B cell (primary cell): ENCODE measurements around the gene PON3. TPM values are rescaled to one million over a fixed set of nuclear protein-coding genes. Genes with fewer than 3 reads are reported as not detected.

Experiments used
- ATAC-seq: fragments of 200-7000 bp; cut with Tn5 transposase; one replicate; pipeline ENCODE4 v1.10.0; 2021; ENCODE audit warnings: low read depth, mild to moderate bottlenecking, moderate number of reproducible peaks, moderate library complexity
- CTCF ChIA-PET: fragments of 350-600 bp; sonication (Branson Sonifier 250); formaldehyde crosslinking; loops from one replicate; lab custom pipeline; 2021; ENCODE audit warnings: antibody characterized with exemption, inconsistent platforms; lab: Charles Lee
- POLR2A ChIA-PET: fragments of 350-600 bp; sonication (Branson Sonifier 250); formaldehyde crosslinking; loops from one replicate; lab custom pipeline; 2021; ENCODE audit warnings: antibody characterized with exemption; lab: Charles Lee
- DNase-seq: peaks from one replicate; pipeline ENCODE4 v3.0.0; 2013
- H2AFZ ChIP-seq: 2 replicates; pipeline ENCODE4 v1.6.1; 2012; ENCODE audit warnings: mild to moderate bottlenecking, low read depth, low read length; ENCODE audit not compliant: insufficient read depth, poor library complexity, severe bottlenecking
- H3K27ac ChIP-seq, 2 donors: 1 replicate in 1 of 2; 2 replicates in 1 of 2; pipeline ENCODE4 v1.5.1; 2012 to 2013; ENCODE audit warnings: low read length in 2 of 2, mild to moderate bottlenecking in 2 of 2, moderate library complexity in 1 of 2
- H3K27me3 ChIP-seq, 4 experiments: fragments of 200-600 bp in 1 of 4; sonication (generic) in 1 of 4; replicated peaks in 1 of 4; 1 replicate in 2 of 4; 2 replicates in 2 of 4; pipeline versions ENCODE4 v1.6.1 to v1.7.0; 2013 to 2016; ENCODE audit warnings: low read length in 3 of 4, mild to moderate bottlenecking in 2 of 4, mixed read lengths in 1 of 4, moderate library complexity in 1 of 4; ENCODE audit not compliant: insufficient read depth in 4 of 4, control insufficient read depth in 3 of 4; ENCODE audit errors: control extremely low read depth in 1 of 4
- H3K36me3 ChIP-seq, 2 experiments: replicated peaks in 1 of 2; 1 replicate in 1 of 2; 2 replicates in 1 of 2; pipeline versions ENCODE4 v1.6.1 to v1.7.1; 2013; ENCODE audit warnings: low read length in 1 of 2; ENCODE audit not compliant: insufficient read depth in 2 of 2, control insufficient read depth in 1 of 2; ENCODE audit errors: control extremely low read depth in 1 of 2, extremely low read depth in 1 of 2
- H3K4me1 ChIP-seq, 2 donors: fragments of 200-600 bp in 1 of 2; sonication (generic) in 1 of 2; 1 replicate in 1 of 2; 2 replicates in 1 of 2; pipeline versions ENCODE4 v1.5.1 to v1.6.1; 2013 to 2017; ENCODE audit warnings: low read length in 2 of 2; ENCODE audit not compliant: control insufficient read depth in 2 of 2, insufficient read depth in 2 of 2
- H3K4me2 ChIP-seq: replicated peaks from 2 replicates; pipeline ENCODE3; 2012; ENCODE audit warnings: mild to moderate bottlenecking, low read depth, low read length; ENCODE audit not compliant: poor library complexity, severe bottlenecking
- H3K4me3 ChIP-seq, 5 experiments: fragments of 200-600 bp in 1 of 5; sonication (generic) in 1 of 5; 1 replicate in 3 of 5; 2 replicates in 2 of 5; pipeline versions ENCODE4 v1.5.1 to v1.7.0; 2011 to 2016; ENCODE audit warnings: low read length in 4 of 5, mild to moderate bottlenecking in 4 of 5, low read depth in 2 of 5, control low read depth in 1 of 5, moderate library complexity in 1 of 5; ENCODE audit not compliant: insufficient read depth in 1 of 5; ENCODE audit errors: control extremely low read depth in 1 of 5, extremely low read depth in 1 of 5
- H3K79me2 ChIP-seq: fragments of 200-600 bp; sonication (generic); one replicate; pipeline ENCODE4 v1.6.0; 2016; ENCODE audit warnings: low read length; ENCODE audit not compliant: control insufficient read depth, insufficient read depth
- H3K9ac ChIP-seq: fragments of 200-600 bp; sonication (generic); 2 replicates; pipeline ENCODE4 v1.6.1; 2017; ENCODE audit warnings: mild to moderate bottlenecking, low read length, moderate library complexity
- H3K9me3 ChIP-seq, 3 donors: one replicate each; pipeline versions ENCODE4 v1.6.1 to v1.7.1; 2013; ENCODE audit warnings: low read length in 2 of 3; ENCODE audit not compliant: control insufficient read depth in 2 of 3, insufficient read depth in 1 of 3; ENCODE audit errors: control extremely low read depth in 1 of 3
- H4K20me1 ChIP-seq: 2 replicates; pipeline ENCODE4 v1.6.0; 2012; ENCODE audit warnings: mild to moderate bottlenecking, low read length; ENCODE audit not compliant: insufficient read depth, control insufficient read depth, poor library complexity, severe bottlenecking
- H3K27ac Mint-ChIP-seq: one replicate; pipeline ENCODE4 v1.8.0; 2021; ENCODE audit warnings: mixed read lengths
- H3K27me3 Mint-ChIP-seq: one replicate; pipeline ENCODE4 v1.8.0; 2021; ENCODE audit warnings: mixed read lengths
- H3K4me1 Mint-ChIP-seq: one replicate; pipeline ENCODE4 v1.8.0; 2021; ENCODE audit warnings: mixed read lengths
- H3K4me3 Mint-ChIP-seq: one replicate; pipeline ENCODE4 v1.8.0; 2021; ENCODE audit warnings: mixed read lengths
- H3K9me3 Mint-ChIP-seq: one replicate; pipeline ENCODE4 v1.8.0; 2022; ENCODE audit warnings: mixed read lengths; ENCODE audit not compliant: insufficient read depth
- EZH2 ChIP-seq: IDR thresholded peaks from 2 replicates; pipeline ENCODE4 v1.6.1; 2012; ENCODE audit warnings: borderline replicate concordance, low read depth, mild to moderate bottlenecking, moderate library complexity, low read length; ENCODE audit not compliant: insufficient read depth, poor library complexity, severe bottlenecking
- WGBS: methylation state at CpG from one replicate; pipeline ENCODE4 v1.1.5; 2013; ENCODE audit warnings: missing lambda C conversion rate; ENCODE audit not compliant: insufficient coverage; 5-methylcytosine and 5-hydroxymethylcytosine counted together
- intact Hi-C: fragments of 100-400 bp; cut with micrococcal nuclease; formaldehyde crosslinking; loops from one replicate; pipeline ENCODE4 v1.10.0; 2022
- polyA plus RNA-seq: library from polyadenylated mRNA; depleted of rRNA; stranded (reverse); fragments of >200 nt; gene quantifications from 2 replicates; pipeline ENCODE4 v1.2.3, GENCODE V29; 2012
- total RNA-seq, 2 donors: library from RNA; stranded (reverse); fragments of 120-200 nt in 1 of 2; gene quantifications; 1 replicate in 1 of 2; 2 replicates in 1 of 2; pipeline versions ENCODE4 v1.2.3 to v1.2.4, GENCODE V29; 2013 to 2022
- TF ChIP-seq, protein P1 (sequence below): fragments of 200-600 bp; IDR thresholded peaks from one replicate; pipeline ENCODE4 v1.8.0; 2022; ENCODE audit warnings: antibody characterized with exemption, mild to moderate bottlenecking

The PON3 gene
- total and polyA plus RNA-seq, 2 donors (not counting 1 experiment from before 2014, with no cell fraction given): not detected

DNA sequence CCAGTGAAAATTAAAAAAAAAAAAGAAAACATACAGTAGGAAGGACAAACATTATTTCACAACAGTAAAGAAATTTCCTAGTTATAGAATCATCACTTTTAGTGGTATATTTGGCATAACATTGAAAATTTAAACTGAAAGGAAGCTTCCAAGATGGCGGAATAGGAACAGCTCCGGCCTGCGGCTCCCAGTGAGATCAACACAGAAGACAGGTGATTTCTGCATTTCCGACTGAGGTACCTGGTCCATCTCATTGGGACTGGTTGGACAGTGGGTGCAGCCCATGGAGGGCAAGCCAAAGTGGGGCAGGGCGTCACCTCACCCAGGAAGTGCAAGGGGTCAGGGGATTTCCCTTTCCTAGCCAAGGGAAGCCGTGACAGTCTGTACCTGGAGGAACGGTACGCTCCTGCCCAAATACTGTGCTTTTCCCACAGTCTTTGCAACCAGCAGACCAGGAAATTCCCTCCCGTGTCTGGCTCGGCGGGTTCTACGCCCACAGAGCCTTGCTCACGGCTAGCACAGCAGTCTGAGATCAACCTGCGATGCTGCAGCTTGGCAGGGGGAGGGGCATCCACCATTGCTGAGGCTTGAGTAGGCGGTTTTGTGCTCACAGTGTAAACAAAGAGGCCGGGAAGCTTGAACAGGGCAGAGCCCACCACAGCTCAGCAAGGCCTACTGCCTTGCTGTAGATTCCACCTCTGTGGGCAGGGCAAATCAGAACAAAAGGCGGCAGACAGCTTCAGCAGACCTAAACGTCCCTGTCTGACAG, 19.4 kb downstream of the PON3 start:
- no peak overlapping the region for H3K27ac ChIP-seq
- Mint-ChIP-seq H3K27ac (no peak overlapping the region), H3K27me3 (peaks cover 16% of the 10 kb centered on the region), H3K4me1 (no peaks in the 10 kb centered on the region), H3K9me3 (peaks cover 3% of the 10 kb centered on the region), H3K4me3 (no peak overlapping the region)
- H3K79me2 ChIP-seq: no peaks in the 10 kb centered on the region
- H3K27me3 ChIP-seq: peaks cover 0 to 4% (median 1%) of the 10 kb centered on the region in 4 experiments
- ATAC-seq (no peak), DNase-seq (no peak)
- H2AFZ ChIP-seq: no peak overlapping the region
- intact Hi-C loops: no loop called here
- H3K4me2 ChIP-seq: no peak overlapping the region
- no peaks in the 10 kb centered on the region for H4K20me1 ChIP-seq
- no peak overlapping the region for H3K9ac ChIP-seq
- H3K36me3 ChIP-seq: no peaks in the 10 kb centered on the region
- ChIA-PET POLR2A (no interaction called here), CTCF (no interaction called here)
- H3K4me1 ChIP-seq: no peaks in the 10 kb centered on the region
- TF ChIP-seq, protein P1, sequence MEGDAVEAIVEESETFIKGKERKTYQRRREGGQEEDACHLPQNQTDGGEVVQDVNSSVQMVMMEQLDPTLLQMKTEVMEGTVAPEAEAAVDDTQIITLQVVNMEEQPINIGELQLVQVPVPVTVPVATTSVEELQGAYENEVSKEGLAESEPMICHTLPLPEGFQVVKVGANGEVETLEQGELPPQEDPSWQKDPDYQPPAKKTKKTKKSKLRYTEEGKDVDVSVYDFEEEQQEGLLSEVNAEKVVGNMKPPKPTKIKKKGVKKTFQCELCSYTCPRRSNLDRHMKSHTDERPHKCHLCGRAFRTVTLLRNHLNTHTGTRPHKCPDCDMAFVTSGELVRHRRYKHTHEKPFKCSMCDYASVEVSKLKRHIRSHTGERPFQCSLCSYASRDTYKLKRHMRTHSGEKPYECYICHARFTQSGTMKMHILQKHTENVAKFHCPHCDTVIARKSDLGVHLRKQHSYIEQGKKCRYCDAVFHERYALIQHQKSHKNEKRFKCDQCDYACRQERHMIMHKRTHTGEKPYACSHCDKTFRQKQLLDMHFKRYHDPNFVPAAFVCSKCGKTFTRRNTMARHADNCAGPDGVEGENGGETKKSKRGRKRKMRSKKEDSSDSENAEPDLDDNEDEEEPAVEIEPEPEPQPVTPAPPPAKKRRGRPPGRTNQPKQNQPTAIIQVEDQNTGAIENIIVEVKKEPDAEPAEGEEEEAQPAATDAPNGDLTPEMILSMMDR: no peak
- TF ChIP-seq EZH2: no peak
- 90% methylated on average over 18 of the region's 18 CpGs for whole genome bisulfite sequencing
- H3K9me3 ChIP-seq: peaks cover 0 to 19% (median 0%) of the 10 kb centered on the region in 3 donors
- H3K4me3 ChIP-seq: no peak overlapping the region

GRCh38 chr7:95375591-95376257, 20.5 kb downstream of the PON3 start:
- intact Hi-C loops: no loop called here
- DNase-seq (no peak), ATAC-seq (no peak)
- no peak overlapping the region for H3K27ac Mint-ChIP-seq
- H3K36me3 ChIP-seq: no peaks in the 10 kb centered on the region
- TF ChIP-seq EZH2: no peak
- TF ChIP-seq, protein P1: no peak
- H3K9me3 ChIP-seq: peaks cover 0 to 19% (median 0%) of the 10 kb centered on the region in 3 donors
- H3K9ac ChIP-seq: no peak overlapping the region
- H3K4me3 ChIP-seq: no peak overlapping the region
- peaks cover 3% of the 10 kb centered on the region for H3K9me3 Mint-ChIP-seq
- ChIA-PET POLR2A (no interaction called here), CTCF (no interaction called here)
- H3K4me2 ChIP-seq: no peak overlapping the region
- no peaks in the 10 kb centered on the region for H4K20me1 ChIP-seq
- no peaks in the 10 kb centered on the region for H3K4me1 ChIP-seq
- no peak overlapping the region for H3K27ac ChIP-seq
- H3K4me3 Mint-ChIP-seq: no peak overlapping the region
- no peaks in the 10 kb centered on the region for H3K79me2 ChIP-seq
- peaks cover 10% of the 10 kb centered on the region for H3K27me3 Mint-ChIP-seq
- peaks cover 0 to 4% (median 1%) of the 10 kb centered on the region in 4 experiments for H3K27me3 ChIP-seq
- H3K4me1 Mint-ChIP-seq: no peaks in the 10 kb centered on the region
- no CpG with 5 or more reads among the region's 2 CpGs for WGBS
- no peak overlapping the region for H2AFZ ChIP-seq
